ENCODE data around the gene OGDH. TPM values are rescaled to one million over a fixed set of nuclear protein-coding genes. Genes with fewer than 3 reads are reported as not detected.

The OGDH gene
- polyA plus RNA-seq, 5 donors = 40.6 to 58.8 (median 53.7) TPM

GRCh38 chr7:44735403-44736165, 129.2 kb downstream of the OGDH start:
- DNase-seq = no peak

GRCh38 chr7:44736896-44737295, 130.5 kb downstream of the OGDH start:
- DNase-seq = no peak

DNA sequence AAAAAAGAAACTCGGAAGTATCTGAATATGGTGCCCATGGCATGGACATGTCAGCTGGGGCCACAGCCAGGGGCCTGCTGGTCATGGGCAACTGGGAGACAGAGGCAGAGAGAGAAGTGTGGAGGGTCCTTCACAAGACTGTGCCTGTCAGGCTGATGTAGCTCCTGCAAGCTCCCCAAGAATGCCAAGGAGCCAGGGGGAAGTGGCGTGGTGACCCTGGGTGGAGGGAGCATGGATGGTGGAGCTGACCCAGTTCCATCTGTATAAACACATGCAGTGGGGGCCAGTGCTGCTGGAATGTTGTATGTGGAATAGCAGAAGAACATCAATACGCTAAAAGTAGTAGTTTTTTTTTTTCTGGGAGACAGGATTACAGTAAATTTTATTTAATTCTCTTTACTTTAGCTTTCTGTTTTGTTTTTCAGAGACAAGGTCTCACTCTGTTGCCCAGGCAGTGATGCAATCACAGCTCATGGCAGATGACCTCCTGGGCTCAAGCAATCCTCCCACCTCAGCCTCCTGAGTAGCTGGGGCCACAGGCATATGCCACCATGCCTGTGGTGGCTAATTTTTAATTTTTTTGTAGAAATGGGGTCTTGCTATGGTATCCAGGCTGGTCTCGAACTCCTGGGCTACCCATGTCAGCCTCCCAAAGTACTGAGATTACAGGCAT, 131.8 kb downstream of the OGDH start:
- DNase-seq = no peak

GRCh38 chr7:44738876-44739665, 132.6 kb downstream of the OGDH start:
- no peak for DNase-seq

GRCh38 chr7:44740055-44740454, 133.6 kb downstream of the OGDH start:
- no peak for DNase-seq

- no peak for DNase-seq
Measured at GRCh38 chr7:44743750-44744149, 137.3 kb downstream of the OGDH start.

DNA sequence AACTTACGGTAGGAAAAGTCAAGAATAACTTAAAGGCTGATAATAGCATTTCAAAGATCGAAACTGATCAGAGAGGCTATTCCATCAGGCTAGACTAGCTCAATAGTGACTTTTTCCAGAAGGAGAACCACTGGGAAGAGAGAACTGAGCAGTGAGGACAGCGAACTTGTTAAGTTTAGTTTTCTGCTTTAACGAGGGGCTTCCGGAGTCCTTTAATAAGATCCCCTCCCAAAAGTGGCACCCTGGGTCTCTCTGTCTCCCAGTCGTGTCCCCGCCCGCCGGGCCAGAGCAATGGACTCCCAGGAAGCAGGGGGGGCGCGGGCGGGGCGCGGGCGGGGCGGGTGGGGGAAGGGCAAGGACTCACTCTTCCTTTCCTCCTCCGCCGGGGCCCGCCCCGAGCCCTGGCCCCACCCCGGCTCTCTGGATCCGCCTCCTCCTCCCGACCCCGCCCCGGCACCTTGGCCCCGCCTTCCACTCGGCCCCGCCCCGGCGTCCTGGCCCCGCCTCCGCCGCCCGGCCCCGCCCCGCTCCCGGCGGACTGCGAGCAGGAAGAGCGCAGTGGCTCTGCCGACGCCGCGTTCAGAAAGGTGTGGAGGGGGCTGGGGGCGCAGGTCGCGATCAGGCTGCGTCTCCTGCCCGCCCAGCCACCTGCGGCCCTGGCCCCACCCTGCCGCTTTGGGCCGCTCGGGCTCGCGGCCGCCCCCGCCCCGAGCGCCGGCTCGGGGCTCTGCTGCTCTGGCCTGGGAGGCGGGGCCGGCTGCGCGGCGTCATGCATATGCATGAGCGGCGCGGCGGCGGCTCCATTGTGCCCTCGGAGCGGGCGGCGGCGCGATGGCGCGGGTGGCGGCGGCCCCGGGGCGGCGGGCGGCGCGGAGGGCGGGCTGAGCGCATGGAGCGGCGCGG, 141.9 kb downstream of the OGDH start, which contains the start of gene ZMIZ2:
ZMIZ2 (plus strand) TSS at position 803 of the 903 bp plus-strand sequence. CDS start 7,403 bp downstream, outside the sequence.
- peak; percentile 88 to 89 for DNase-seq

- DNase-seq = no peak
Measured at GRCh38 chr7:44748948-44749731, 142.7 kb downstream of the OGDH start.

- DNase-seq = no peak
Measured at GRCh38 chr7:44749992-44750391, 143.6 kb downstream of the OGDH start.

DNA sequence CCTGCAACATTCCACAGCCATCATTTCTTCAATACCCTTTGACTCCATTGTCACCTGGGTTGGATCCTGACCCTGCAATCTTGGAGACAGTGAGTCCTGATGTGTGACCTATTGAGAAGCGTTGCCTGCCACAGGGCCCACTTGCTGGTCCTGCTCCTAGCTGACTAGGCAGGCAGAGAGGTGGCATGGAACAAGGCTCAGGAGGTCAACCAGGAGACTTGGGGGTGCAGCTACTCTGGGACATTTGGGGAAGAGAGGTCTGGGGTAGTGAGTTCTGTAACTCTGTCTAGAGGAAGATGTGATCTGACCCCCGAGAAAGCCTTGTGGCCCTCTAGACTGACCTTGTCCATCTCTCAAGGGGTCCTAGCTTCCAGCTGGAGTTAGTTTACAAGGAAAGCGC, 144.0 kb downstream of the OGDH start:
- DNase-seq = no peak

DNA sequence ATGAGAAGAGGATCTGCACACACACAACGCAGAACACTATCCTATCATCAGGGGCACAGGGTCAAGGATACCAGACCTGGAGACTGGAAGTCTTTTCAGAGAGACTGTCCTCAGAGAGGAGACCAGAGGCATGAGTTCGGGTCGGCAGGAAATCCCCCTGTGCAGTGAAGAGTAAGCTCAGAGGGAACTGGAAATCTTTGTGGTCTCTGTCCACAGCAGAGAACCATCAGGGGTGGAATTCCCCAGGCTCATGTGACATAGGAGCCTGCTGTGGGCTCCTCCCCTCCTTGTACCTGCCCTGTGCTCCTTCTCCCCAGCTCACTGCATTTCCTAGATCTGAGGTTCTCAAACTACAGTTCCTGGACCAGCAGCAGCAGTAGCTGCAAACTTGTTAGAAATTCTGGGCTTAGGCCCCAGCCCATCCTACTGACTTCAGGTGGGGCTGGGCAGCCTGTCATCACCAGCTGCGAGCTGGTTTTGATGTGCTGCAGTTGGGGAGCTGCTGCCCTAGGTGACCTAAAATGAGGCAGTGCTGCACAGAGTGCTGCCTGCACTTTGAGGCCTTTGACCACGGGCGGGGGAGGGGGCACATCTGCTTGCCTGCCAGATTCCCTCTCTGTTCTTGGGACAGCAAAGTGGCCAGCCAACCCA, 144.6 kb downstream of the OGDH start:
- DNase-seq = no peak

GRCh38 chr7:44752822-44753221, 146.4 kb downstream of the OGDH start:
- DNase-seq = no peak

DNA sequence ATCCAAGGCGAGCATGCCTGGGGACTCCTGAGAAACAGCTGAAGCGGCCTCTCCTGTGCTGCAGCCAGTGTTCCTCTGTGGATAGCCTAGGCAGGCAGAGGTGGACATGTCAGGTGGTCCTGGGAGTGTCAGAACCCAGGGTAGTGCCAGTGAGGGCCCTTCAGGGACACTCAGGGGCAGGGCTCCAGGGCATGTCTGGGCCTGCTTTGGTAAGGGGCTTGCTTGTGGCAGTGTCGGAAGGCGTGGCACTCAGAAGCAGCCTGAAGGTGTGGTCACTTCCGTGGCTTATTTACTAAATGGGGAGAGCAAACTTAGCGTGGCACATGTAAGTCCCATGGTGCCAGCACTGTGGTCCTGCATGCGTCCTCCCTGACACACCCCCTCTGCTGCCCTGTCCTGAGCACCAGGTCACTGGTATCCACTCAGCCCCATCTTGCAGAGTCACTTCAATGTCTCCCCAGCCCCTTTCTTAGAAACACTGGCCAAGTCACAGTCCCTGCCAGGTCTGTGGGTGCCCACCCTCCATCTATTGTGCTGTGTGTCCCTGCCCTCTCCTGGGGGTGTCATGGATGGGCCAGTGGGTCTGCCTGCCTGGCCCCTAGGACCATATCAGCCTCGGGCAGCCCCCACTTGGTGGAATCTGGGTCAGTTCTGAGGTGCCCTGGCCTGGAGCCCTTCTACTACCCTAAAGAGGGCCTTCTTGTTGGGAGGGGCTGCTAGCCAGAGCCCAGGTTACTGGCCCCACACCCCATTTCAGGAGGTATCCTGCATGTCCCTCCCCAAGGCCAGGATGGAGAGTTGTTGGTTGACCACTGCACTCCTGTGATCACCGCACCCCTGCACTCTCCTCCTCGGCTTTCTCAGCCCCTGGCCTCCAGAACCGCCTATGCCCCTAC, 148.6 kb downstream of the OGDH start:
- no peak for DNase-seq

GRCh38 chr7:44755698-44756627, 149.5 kb downstream of the OGDH start:
- DNase-seq = no peak

GRCh38 chr7:44756904-44757303, 150.5 kb downstream of the OGDH start:
- DNase-seq = no peak

DNA sequence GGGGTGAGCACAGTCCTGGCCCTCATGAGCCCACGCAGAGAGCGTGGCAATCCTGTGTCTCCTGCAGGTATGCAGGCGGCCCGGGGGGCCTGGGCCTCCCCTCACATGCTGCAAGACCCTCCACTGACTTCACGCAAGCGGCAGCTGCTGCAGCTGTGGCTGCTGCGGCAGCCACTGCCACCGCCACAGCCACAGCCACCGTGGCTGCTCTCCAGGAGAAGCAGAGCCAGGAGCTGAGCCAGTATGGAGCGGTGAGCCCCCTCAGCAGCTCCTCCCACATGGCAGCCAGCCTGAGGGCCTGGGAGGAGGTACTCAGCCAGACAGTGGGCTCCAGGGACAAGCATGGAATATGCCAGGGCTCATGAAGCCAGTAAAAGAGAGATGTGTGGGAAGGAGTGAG, 150.9 kb downstream of the OGDH start:
- peak; percentile 78 to 82 for DNase-seq

- no peak for DNase-seq
Measured at GRCh38 chr7:44757739-44758138, 151.3 kb downstream of the OGDH start.
